ENCODE measurements around the gene RALGAPA1. TPM values are rescaled to one million over a fixed set of nuclear protein-coding genes. Genes with fewer than 3 reads are reported as not detected.

RALGAPA1 gene
- total and polyA plus RNA-seq, 2 of the 13 experiments (the other 11 are each of a cell fraction or from before 2014, with no cell fraction given): 65.0 to 89.2 TPM

DNA sequence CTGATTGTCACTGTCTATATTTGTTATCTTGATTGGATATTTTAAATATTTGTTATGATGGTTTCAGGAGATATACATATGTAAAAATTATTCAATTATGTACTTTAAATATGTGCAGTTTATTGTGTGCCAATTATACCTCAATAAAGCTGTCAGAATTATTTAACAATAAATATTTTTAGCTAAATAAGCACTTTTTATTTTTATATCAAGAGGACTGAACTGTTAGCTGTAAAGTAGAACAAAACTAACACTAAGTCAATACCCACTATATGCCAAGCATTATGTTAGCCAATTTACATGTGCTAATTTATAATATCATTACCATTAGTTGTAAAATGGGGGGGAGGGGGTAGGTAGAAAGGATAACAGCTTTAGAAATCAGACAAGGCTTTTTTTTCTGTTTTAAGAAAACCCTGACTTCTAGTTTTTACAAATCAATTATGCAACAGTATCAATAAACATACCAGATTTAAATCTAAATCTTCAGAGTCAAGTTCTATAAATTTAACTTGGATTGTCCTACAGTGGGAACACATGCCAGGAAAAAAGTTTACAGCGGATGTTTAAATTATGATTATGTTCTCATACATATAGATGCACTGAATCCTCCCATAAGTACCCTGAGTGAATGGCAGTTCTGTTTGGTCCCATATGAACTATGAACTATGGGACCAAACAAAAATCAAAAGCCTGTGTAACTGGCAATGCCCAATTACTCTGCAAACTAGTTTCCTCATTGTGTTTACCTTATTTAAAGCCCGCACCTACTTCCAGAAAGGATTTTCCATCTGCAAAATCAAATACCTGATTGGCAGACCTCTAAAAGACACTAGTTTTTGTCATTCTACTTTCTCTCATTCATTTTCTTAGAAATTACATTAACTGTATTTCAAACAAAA is 2.8 kb downstream of the RALGAPA1 start (continued):
- TF ChIP-seq ZNF841 (CRISPR knock-in tag; IDR thresholded peaks at IDR 0.05; ENCODE audit: borderline replicate concordance) (no peak), ARID2 (CRISPR knock-in tag; IDR thresholded peaks at IDR 0.05; ENCODE audit: borderline replicate concordance) (peak; percentile 99), ZMYM2 (CRISPR knock-in tag; IDR thresholded peaks at IDR 0.05) (no peak), NKX3-1 (CRISPR knock-in tag; IDR thresholded peaks at IDR 0.05) (peak; percentile 94; the same call in 1 of the 2 replicates), HNF4G (IDR thresholded peaks at IDR 0.05; ENCODE audit: borderline replicate concordance, low read depth, low read length) (peak; percentile 93), HNF4G (CRISPR knock-in tag; IDR thresholded peaks at IDR 0.05; ENCODE audit: borderline replicate concordance, low read depth) (no peak), ZNF296 (CRISPR knock-in tag; conservative IDR thresholded peaks at IDR 0.05) (no peak), MAFG (CRISPR knock-in tag; IDR thresholded peaks at IDR 0.05) (no peak), NFIC (IDR thresholded peaks at IDR 0.05; ENCODE audit: low read length) (peak; percentile 90), ZNF232 (CRISPR knock-in tag; IDR thresholded peaks at IDR 0.05; ENCODE audit: borderline replicate concordance) (no peak), ZNF850 (CRISPR knock-in tag; conservative IDR thresholded peaks at IDR 0.05) (no peak), HDAC6 (IDR thresholded peaks at IDR 0.05; ENCODE audit: low read depth, low read length) (0 out of 2 replicates have a peak, but pooled peaks have one; percentile 72), FOXK1 (CRISPR knock-in tag; IDR thresholded peaks at IDR 0.05; ENCODE audit: borderline replicate concordance, low read depth) (peak; percentile 83; the same call in 1 of the 2 replicates), JARID2 (CRISPR knock-in tag; IDR thresholded peaks at IDR 0.05; ENCODE audit: insufficient replicate concordance) (no peak), ERF (CRISPR knock-in tag; IDR thresholded peaks at IDR 0.05) (peak; percentile 91), RARA (CRISPR knock-in tag; IDR thresholded peaks at IDR 0.05) (peak; percentile 86), ATF7-NPFF (CRISPR knock-in tag; IDR thresholded peaks at IDR 0.05; ENCODE audit: low read depth) (no peak), SMARCE1 (IDR thresholded peaks at IDR 0.05; ENCODE audit: borderline replicate concordance) (no peak), TBX3 (IDR thresholded peaks at IDR 0.05; ENCODE audit: borderline replicate concordance) (peak; percentile 60; the same call in 1 of the 2 replicates), ZFX (CRISPR knock-in tag; IDR thresholded peaks at IDR 0.05; ENCODE audit: low read depth) (no peak), ZNF317 (CRISPR knock-in tag; IDR thresholded peaks at IDR 0.05) (peak; percentile 63; the same call in 1 of the 2 replicates)
- TF ChIP-seq, protein P1, sequence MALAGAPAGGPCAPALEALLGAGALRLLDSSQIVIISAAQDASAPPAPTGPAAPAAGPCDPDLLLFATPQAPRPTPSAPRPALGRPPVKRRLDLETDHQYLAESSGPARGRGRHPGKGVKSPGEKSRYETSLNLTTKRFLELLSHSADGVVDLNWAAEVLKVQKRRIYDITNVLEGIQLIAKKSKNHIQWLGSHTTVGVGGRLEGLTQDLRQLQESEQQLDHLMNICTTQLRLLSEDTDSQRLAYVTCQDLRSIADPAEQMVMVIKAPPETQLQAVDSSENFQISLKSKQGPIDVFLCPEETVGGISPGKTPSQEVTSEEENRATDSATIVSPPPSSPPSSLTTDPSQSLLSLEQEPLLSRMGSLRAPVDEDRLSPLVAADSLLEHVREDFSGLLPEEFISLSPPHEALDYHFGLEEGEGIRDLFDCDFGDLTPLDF (CRISPR knock-in tag; IDR thresholded peaks at IDR 0.05): peak; percentile 54; the same call in 1 of the 2 replicates
- TF ChIP-seq, protein P2, sequence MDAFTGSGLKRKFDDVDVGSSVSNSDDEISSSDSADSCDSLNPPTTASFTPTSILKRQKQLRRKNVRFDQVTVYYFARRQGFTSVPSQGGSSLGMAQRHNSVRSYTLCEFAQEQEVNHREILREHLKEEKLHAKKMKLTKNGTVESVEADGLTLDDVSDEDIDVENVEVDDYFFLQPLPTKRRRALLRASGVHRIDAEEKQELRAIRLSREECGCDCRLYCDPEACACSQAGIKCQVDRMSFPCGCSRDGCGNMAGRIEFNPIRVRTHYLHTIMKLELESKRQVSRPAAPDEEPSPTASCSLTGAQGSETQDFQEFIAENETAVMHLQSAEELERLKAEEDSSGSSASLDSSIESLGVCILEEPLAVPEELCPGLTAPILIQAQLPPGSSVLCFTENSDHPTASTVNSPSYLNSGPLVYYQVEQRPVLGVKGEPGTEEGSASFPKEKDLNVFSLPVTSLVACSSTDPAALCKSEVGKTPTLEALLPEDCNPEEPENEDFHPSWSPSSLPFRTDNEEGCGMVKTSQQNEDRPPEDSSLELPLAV (CRISPR knock-in tag; conservative IDR thresholded peaks at IDR 0.05; ENCODE audit: low read depth): no peak
- TF ChIP-seq, protein P3, sequence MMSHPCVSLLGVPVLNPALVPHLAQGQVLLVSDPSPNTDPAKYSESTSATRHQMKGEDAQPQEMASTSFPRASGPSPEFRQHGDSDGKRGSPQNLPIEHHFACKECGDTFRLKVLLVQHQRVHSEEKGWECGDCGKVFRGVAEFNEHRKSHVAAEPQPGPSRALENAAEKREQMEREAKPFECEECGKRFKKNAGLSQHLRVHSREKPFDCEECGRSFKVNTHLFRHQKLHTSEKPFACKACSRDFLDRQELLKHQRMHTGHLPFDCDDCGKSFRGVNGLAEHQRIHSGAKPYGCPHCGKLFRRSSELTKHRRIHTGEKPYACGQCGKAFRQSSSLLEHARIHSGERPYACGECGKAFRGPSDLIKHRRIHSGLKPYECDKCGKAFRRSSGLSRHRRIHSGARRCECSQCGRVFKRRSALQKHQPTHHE (CRISPR knock-in tag; IDR thresholded peaks at IDR 0.05; ENCODE audit: borderline replicate concordance): peak; percentile 31; the same call in 1 of the 2 replicates
- TF ChIP-seq, protein P4, sequence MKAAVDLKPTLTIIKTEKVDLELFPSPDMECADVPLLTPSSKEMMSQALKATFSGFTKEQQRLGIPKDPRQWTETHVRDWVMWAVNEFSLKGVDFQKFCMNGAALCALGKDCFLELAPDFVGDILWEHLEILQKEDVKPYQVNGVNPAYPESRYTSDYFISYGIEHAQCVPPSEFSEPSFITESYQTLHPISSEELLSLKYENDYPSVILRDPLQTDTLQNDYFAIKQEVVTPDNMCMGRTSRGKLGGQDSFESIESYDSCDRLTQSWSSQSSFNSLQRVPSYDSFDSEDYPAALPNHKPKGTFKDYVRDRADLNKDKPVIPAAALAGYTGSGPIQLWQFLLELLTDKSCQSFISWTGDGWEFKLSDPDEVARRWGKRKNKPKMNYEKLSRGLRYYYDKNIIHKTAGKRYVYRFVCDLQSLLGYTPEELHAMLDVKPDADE (CRISPR knock-in tag; IDR thresholded peaks at IDR 0.05): no peak; the same call in 1 of the 2 replicates
